Measurements from ENCODE around the gene SNAP29.
"Not testable (repeated sequence)": the region's sequence is repeated elsewhere in the genome, so short reads cannot be mapped to it uniquely, and the experiment has no call there.

The SNAP29 gene

DNA sequence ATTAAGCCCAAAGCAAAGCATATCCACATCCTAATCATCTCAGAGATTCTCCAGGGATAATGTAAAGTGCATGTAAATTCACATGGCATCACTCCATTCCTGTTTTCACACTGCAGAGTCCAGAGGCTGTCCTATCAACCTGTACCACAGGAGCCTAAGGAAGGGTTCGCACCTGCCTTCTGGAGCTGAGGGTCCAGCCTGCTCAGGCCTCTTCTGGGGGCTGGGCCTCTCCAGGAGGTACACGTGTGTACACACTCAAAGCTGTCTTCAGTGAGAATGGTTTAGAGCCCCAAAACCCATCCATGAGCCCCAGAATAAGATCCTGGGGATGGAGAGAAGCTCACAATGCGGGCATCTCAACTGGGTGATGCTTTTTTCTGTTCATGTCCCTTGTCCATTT, 24.1 kb upstream of the SNAP29 start:
- DNase-seq (ENCODE audit: low spot score) = no peak

DNA sequence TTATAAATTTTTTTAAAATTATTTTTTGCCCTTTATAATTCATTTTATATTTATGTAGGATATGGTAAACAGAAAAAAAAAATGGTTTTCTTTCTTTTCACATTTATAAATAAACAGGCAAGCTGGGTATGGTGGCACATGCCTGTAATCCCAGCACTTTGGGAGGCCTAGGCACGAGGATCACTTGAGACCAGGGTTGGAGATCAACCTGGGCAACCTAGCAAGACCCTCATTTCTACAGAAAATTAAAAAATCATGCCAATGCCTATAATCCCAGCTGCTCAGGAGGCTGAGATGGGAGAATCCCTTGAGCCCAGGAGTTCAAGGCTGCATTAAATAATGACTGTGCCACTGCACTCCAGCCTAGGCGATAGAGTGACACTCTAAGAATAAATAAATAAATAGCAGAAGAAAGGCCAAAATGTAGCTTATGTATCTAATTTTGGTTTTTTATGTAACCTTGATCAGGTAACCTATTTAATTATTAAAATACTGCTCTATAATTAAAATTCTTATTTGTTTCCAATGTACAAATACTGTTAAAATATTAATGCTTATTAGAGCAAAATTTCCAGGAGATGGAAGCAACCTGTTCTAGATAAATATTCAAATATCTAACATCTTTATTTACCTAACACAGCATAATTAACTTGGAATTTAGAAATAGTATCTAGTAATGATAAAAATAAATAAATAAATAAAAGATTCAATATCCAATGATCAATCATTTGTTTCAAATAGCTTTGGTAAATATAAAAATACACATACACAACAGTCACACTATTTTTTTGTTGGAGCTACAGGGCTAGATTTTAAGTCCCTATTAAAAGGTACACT, 21.6 kb upstream of the SNAP29 start:
- DNase-seq (ENCODE audit: low spot score) = no peak

DNA sequence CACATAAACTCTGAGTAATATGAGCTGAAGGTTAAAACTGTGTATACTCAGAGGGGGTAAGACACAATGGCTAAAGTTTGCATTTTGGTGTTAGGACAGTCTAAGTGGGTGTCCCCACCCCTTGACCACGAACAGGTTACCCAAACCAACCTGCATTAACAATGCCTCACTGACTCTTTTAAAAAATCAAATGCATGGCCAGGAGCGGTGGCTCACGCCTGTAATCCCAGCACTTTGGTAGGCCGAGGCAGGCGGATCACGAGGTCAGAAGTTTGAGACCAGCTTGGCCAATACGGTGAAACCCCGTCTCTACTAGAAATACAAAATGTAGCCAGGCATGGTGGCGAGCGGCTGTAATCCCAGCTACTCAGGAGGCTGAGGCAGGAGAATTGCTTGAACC, 19.5 kb upstream of the SNAP29 start:
- not testable (repeated sequence) for DNase-seq (ENCODE audit: low spot score)

DNA sequence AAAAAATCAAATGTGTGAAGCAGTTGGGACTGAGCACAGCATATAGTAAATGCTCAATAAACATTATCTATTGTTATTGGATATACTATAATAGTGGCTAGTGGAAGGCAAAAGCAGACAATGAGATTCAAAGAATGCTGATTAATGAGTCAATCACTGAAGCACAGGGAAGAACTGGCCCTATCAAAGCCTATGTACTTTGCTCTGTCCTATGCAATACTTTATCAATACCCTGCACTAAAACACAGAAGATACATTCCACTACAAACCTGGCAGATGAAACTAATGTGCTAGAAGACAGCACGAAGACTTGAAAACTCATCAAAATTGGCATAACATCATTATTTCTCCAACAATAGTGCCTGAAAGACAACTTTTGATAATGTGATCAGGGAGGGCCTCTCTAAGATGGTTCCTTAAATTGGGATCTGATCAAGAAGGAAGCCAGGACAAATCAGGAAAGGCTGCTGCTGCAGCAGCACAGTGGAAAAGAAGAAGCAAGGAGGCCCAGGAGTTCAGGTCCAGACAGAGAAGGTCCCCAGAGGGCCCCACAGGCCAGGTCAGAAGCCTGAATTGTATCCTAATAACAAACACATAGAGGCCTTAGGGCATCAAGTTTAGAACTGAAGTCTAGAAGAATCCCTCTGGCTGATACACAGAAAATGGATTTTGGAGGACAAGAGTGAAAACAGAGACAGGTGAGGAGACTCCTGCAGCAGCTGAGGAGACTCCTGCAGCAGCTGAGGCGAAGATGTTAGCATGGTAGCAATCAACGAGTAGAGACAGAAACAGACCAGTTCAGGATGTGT, 18.8 kb upstream of the SNAP29 start:
- no peak for DNase-seq (ENCODE audit: low spot score)

DNA sequence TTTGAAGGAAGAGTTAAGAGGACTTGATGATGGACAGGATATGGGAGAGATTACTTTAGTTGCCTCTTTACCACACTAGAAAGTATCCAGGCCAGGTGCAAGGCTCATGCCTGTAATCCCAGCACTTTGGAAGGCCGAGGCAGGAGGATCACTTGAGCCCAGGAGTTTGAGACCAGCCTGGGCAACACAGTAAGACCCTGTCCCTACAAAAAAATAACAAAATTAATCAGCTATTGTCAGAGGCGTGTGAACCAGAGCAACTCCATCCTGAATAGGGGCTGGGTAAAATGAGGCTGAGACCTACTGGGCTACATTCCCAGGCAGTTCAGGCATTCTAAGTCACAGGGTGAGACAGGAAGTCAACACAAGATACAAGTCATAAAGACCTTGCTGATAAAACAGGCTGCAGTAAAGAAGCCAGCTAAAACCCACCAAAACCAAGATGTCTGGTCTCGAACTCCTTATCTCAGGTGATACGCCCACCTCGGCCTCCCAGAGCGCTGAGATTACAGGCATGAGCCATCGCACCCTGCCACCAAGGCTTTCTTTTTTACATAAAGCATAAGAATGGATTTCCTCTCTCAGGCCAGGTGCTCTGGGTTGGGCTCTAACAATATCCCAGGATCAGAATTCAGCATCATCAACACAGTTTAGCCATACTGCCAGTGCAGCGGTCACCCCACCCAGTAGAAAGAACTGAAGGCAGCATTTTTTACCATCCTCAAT, 18.0 kb upstream of the SNAP29 start:
- DNase-seq (ENCODE audit: low spot score) = no peak

DNA sequence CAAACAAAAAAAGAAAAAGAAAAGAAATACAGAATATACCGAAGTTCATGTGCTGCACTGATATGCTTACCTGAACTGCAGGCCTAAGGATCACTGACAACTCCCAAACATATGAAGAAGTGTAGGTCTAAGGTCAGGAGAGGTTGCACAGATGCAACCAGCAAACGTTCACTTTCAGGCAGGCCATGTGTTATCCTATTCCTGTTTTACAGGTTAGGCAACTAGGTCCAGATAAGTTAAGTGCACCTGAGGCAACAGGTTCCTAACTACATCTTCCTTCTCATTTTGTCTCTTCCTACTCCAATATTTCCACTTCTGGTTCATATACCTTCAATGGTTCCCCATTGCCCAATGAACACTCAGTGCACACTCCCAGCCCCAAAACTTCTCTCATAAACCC, 15.3 kb upstream of the SNAP29 start:
- DNase-seq (ENCODE audit: low spot score) = no peak

DNA sequence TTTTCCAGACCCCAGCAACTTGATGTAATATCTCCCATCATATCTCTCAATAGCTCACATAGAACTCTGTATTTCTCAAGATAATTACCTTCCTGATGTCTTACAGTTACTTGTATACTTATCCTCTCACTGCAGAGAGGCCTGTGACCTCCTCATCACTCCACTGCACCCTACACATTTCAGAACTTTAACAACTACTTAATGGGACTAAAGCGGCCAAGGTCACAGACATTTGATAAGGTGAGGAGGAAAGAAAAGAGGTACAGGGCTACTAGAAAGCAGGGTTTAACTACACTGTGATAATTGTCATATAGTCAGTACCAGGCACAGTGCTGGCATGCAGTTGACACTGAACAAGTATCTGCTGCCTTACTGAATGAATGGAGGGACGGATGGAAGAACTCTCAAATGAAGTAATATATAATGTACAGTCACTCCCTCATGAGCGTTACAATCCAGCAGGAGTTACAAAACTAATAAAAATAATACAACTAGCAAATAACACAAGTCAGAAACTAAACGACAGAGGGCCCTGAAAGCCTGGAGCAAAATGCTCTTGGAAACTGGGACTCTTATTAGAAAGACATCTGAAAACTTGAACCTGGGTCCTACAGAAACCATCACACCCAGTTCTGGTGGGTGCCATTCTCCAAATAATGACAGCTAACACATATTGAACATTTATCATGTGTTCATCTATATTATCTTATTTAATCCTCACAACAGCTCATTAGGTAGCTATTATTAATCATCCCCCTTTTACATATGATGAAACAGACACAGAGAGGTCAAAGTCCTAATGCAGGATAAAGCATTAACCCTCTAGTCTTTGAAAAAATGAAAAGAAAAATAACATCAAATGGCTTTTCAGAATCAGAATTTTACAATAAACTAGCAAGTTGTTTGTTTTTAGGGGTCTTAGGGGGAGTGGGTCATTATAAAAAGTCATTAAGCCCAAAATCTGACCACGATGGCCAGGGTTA, 14.5 kb upstream of the SNAP29 start:
- DNase-seq (ENCODE audit: low spot score) = no peak

DNA sequence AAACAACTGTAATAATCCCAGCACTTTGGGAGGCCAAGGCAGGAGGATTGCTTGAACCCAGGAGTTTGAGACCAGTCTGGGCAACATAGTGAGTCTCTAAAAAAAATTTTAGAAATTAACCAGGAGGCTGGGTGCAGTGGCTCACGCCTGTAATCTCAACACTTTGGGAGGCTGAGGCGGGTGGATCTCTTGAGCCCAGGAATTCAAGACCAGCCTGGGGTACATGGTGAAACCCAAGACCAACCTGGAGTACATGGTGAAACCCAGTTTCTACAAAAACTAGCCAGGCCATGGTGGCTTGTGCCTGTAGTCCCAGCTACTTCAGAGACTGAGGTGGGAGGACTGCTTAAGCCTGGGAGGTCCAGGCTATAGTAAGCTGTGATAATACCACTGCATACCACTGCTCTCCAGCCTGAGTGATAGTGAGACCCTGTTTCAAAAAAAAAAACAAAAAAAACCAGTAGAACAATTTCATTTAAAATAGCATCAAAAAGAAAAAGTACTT, 11.4 kb upstream of the SNAP29 start:
- DNase-seq (ENCODE audit: low spot score) = no peak

DNA sequence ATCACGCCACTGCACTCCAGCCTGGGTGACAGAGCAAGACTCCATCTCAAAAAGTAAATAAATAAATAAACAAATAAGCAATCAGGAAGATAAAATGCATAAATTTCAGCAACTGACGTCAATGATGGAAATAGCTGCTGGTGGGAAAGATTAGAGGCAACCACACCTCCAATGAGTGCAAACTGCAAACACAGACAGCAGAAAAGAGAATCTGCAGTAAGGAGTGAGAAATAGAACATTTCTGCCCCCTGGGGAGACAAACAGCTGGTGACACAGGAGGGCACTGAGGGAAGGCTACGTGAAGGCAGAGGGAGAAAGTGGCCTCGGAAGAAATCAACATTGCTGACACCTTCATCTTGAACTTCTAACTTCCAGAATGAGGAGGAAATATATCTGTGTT, 6.7 kb upstream of the SNAP29 start:
- DNase-seq (ENCODE audit: low spot score) = no peak

DNA sequence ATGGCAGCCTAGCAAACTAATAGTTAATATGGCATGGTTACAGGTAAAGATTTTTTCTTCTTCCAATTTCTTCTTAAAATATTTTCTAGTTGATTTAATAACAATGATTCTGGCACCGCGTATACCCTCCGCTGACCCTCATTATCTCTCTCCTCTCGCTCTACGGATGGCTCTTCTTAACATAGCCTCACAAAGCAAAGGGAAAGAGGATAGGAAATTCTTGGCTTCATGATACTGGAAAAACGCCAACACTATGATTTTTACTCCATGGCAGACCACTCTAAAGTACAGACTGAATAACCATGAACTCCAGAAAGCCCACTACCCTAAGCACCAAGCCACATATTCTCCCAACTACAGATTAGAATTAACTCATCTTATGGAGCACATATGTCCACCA, 6.3 kb upstream of the SNAP29 start:
- no peak for DNase-seq (ENCODE audit: low spot score)

DNA sequence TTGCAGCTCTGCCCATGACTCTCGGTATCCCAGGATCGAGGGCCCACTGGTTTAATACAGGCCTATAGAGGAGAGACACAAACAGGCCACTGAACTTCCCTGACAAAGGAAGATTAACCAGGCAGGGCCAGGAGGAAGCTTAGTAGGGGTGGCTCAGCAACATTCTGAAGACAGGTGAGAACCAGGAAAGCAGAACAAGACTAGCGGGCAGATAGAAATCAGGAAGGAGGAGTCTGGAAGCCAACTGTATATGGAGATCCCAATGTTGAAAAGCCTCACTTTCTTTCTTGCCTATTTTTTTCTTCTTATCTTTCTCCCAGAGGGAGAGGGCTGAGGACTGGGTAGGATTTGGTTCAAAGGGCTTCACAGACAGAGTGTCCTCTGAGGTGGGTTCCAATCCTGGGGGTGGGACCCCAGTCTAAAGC, 5.6 kb upstream of the SNAP29 start:
- no peak for DNase-seq (ENCODE audit: low spot score)

DNA sequence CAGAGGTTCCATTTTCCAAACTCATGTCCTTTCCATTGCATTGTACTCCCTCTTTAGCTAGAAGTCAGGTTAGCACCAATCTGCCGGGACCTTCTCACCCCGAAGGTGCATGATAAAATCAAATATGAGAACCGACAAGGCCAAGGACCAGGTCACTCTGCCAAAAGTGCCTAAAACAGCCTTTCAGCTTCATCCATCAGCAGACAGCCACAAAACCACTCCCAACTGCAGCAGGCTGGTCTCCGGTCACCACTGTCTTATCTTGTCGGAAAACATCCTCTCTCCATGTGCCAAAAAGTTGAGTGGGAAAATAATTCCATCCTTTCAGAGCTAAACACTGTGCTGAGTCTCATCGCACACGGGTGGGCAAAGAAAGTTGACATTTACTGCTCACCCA, 1.6 kb upstream of the SNAP29 start:
- DNase-seq (ENCODE audit: low spot score) = no peak

DNA sequence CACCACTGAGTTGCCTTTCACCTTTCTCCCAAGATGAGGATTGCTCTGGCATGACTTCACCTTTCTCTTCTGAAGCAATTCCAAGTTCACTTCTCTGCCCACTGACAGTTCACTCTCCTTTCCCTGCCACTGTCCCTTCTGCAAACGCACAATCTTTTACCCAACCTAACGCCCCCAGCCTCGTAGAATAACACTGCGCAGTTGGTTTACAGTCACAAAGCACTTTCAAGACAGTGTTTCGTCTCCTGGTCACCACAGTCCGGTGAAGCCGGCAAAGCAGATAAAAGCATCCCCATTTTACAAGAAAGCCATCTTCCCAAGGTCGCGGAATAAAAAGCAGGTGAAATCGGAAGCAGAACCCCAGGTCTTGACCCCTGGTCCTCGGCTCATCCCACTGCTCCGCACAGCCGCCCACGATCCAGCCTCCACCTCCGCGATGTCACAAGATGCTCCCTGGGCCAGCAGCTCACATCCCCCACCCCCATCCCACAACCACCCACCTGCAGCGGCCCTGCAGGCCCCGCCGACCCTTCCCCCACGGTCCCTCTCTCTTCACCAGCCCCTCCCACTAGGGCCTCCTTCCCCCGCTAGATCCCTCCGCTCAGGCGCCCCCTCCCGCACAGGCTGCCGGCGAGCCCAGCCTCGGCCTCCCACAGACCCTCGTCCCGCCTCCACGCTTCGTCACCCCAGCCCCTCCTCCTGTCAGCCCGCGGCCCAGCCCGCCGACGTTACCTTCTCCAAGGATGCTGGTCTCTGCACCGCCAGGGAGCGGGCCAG, 781 bp upstream of the SNAP29 start:
- peak; percentile 64 for DNase-seq (ENCODE audit: low spot score)

DNA sequence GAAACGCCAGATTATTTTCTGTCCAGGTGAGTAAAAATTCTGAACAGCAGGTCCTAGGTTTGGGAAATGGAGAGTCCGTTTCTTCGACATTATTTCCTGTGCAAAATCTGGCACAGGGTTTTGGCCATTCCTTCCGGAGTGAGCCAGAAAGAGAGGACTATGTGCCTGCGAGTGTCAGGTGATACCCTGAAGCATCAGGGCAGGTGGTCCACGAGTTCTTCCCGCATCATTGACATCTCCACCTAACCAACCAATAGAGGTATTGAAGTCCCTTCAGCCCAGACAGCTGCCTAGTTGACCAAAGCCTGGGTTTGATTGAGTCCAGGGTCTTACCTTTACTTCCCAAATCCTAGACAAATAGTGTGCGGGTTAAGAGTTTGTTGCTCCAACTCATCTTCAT, 808 bp downstream of the SNAP29 start:
- DNase-seq (ENCODE audit: low spot score) = no peak

DNA sequence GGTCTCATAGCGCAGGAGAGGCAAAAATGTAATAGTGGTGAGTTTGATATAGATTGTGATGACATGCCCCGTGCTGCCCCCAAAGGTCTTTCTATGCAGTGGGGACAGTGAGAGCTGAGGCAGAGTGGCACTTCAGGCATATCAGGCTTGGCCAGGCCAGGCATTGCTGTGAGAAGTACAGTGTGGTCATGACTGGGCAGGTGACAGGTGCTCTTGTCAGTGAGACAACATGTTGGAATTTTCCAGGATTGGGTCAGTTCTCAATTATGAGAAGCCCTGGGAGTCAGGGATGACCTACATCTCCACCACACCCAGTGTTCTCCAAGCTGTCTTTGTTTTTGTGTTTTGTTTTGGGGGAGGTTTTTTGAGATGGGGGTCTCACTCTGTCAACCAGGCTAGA, 3.7 kb downstream of the SNAP29 start:
- DNase-seq (ENCODE audit: low spot score) = no peak

DNA sequence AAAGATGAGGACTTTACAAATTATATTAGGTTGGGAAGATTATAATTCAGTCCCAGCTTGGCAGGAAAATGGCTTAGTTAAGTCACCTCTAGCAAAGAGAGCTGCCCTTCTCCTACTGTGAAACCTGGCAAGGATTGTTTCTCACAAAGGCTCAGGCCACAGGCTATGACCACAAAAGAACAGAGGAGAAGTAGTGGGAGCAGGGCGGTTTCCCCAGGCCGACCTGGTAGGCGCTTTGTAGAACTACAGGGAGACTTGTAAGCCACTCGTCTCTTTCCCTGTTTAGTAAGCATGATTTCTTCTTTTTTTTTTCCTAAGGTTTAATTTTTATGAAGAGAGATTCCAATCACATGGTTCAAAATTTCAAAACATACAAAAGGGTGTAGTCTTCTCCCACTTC, 4.6 kb downstream of the SNAP29 start:
- no peak for DNase-seq (ENCODE audit: low spot score)

DNA sequence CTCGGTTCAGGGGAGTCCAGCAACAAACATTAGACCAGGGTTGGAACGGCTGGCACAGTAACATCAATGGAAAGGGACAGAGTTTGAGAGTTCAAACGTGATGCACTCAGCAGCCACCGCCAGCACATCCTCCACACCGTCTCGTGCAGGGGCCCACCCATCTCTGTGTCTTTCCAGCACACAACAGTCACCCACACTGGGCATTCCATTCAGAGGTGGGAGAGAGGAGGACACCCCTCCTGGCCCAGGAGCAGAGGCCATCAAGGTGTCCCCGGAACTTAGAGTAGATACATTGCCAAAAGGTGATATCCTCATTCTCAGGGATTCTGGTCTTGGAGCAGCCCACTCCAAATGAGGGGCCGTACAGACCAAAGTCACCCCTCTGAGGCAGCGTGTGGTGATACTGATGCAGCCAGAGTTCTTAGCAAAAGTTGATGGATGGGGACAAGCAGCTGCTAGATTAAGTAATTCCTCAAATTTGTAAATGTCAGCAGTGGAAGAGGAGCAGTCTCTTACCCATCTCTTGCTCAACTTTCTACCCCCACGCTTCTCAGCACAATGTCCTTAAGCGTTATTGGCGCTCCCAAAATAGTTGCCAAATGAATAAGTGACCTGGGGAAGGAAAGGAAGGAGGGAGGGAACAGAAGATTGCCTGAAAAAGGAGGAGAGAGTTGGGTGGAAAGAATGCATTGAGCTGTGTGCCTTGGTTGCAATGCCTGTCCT, 5.5 kb downstream of the SNAP29 start:
- DNase-seq (ENCODE audit: low spot score) = no peak

DNA sequence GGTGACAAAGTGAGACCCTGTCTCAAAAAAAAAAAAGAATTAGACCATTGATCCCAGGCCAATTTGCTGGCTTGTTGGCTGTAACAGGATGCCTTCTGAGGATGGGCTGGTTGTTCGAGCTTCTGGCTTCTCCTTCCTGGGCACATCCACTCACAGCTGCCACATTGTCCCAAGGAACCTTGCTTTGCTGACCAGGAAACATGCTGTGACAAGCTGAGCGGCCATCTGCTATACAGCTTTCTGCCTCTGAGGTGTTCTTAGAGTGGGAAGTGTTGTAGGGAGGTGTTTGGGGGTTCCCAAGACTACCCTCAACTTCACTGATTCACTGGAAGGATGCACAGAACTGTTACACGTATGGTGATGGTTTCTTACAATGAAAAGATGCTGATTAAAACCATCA, 6.5 kb downstream of the SNAP29 start:
- DNase-seq (ENCODE audit: low spot score) = no peak

DNA sequence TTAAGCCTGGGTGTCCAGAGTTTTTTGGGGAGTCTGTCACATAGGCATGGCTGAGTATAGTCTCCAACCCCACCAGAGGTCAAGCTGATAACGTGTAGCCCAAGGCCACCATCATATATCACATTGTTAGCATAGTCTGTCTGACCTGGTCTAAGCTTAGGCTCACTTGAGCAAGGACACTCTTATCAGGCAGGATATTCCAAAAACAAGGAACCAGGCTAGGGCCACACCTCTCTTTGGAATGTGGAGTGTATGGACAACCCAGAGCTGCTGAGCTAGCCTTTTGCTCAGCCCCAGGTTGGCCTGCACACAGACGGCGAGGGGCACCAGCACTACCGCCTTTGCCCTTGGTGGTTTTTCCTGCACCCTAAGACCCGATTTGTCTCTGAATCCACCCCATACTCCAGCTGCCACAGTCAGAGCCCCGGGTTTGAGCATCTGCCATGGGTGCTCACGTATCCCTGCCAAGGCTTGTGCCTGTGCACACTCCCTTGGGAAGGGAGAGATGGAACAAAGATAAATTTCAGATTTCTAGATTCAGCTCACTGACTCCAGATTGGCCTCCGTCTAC, 7.2 kb downstream of the SNAP29 start:
- DNase-seq (ENCODE audit: low spot score) = no peak

DNA sequence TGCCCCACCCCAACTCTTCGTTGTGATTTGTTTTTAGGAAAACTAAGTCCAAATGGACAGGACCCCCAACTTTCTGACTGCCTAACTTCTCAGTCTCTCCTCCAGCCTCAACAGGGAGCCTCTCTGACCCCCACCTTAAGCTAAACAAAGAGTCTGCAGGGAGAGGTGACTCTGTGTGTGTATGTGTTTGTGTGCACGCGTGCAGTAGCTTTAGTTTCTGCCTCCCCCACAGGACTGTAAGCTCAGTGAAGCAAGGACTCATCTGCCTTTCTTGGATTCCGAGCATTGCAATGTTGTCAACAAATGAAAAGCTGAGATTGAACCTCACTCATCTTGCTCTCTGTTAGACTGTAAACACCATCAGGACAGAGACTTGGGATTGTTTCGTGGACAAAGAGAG, 7.9 kb downstream of the SNAP29 start:
- DNase-seq (ENCODE audit: low spot score) = no peak

Data from pons (tissue), 1 donor.